Measurements from ENCODE around the gene UNC13D.

Gene UNC13D

GRCh38 chr17:75810216-75810615, 34.0 kb downstream of the UNC13D start:
- DNase-seq (ENCODE audit: low read depth): peak; percentile 46
- TF ChIP-seq CTCF (IDR thresholded peaks at IDR 0.05; ENCODE audit: insufficient read depth, low read depth, low read length, missing control alignments): no peak
- no peak overlapping the region for H3K4me3 ChIP-seq (ENCODE audit: low read length)

GRCh38 chr17:75809631-75810111, 34.5 kb downstream of the UNC13D start:
- no peak overlapping the region for H3K4me3 ChIP-seq (ENCODE audit: low read length)
- TF ChIP-seq CTCF (IDR thresholded peaks at IDR 0.05; ENCODE audit: insufficient read depth, low read depth, low read length, missing control alignments): no peak
- no peak for DNase-seq (ENCODE audit: low read depth)

- TF ChIP-seq CTCF (IDR thresholded peaks at IDR 0.05; ENCODE audit: insufficient read depth, low read depth, low read length, missing control alignments): no peak
- DNase-seq (ENCODE audit: low read depth): peak; percentile 67
- H3K4me3 ChIP-seq (ENCODE audit: low read length): no peak overlapping the region
Observed at GRCh38 chr17:75808905-75809621, 35.1 kb downstream of the UNC13D start.

- no peak for DNase-seq (ENCODE audit: low read depth)
- TF ChIP-seq CTCF (IDR thresholded peaks at IDR 0.05; ENCODE audit: insufficient read depth, low read depth, low read length, missing control alignments): no peak
Observed at GRCh38 chr17:75808549-75808904, 35.7 kb downstream of the UNC13D start.

GRCh38 chr17:75807861-75808260, 36.3 kb downstream of the UNC13D start:
- no peak for TF ChIP-seq CTCF (IDR thresholded peaks at IDR 0.05; ENCODE audit: insufficient read depth, low read depth, low read length, missing control alignments)

More at GRCh38 chr17:75808549-75808904, 35.7 kb downstream of the UNC13D start:
- H3K4me3 ChIP-seq (ENCODE audit: low read length): no peak overlapping the region

GRCh38 chr17:75806822-75807500, 37.2 kb downstream of the UNC13D start:
- H3K4me3 ChIP-seq (ENCODE audit: low read length): no peak overlapping the region
- no peak for DNase-seq (ENCODE audit: low read depth)

More at GRCh38 chr17:75807861-75808260, 36.3 kb downstream of the UNC13D start:
- DNase-seq (ENCODE audit: low read depth): no peak
- no peak overlapping the region for H3K4me3 ChIP-seq (ENCODE audit: low read length)

More at GRCh38 chr17:75806822-75807500, 37.2 kb downstream of the UNC13D start:
- TF ChIP-seq CTCF (IDR thresholded peaks at IDR 0.05; ENCODE audit: insufficient read depth, low read depth, low read length, missing control alignments): no peak

Measured in epithelial cell of esophagus (primary cell).